Mucosa of descending colon (tissue), 3 donors: ENCODE results near the gene ATP7A. TPM values are rescaled to one million over a fixed set of nuclear protein-coding genes. Genes with fewer than 3 reads are reported as not detected.

Source experiments
- ATAC-seq: fragments of 200-7000 bp; cut with Tn5 transposase; one replicate; pipeline ENCODE4 v1.9.1; 2020; ENCODE audit warnings: mild to moderate bottlenecking, moderate library complexity
- DNase-seq, 3 donors: peaks; one replicate each; pipeline ENCODE4 v3.0.0-alpha.2; 2020
- H3K36me3 ChIP-seq: fragments of 200-600 bp; one replicate; pipeline ENCODE4 v1.8.0; 2021; ENCODE audit warnings: low read depth, mild to moderate bottlenecking
- H3K4me1 ChIP-seq: fragments of 200-600 bp; one replicate; pipeline ENCODE4 v1.8.0; 2021; ENCODE audit warnings: low read depth, mild to moderate bottlenecking
- H3K4me3 ChIP-seq: fragments of 200-600 bp; one replicate; pipeline ENCODE4 v1.8.0; 2021; ENCODE audit warnings: mild to moderate bottlenecking
- H3K9me3 ChIP-seq: fragments of 200-600 bp; one replicate; pipeline ENCODE4 v1.8.0; 2021; ENCODE audit warnings: mild to moderate bottlenecking
- intact Hi-C, 2 donors: fragments of 100-400 bp; cut with DNase I in 1 of 2; cut with micrococcal nuclease in 1 of 2; formaldehyde crosslinking; loops; one replicate each; pipeline versions ENCODE4 v1.11.0 to v1.11.1; 2022; cut with DNase I, micrococcal nuclease
- total RNA-seq, 3 donors: library from RNA; stranded (reverse); fragmentation: NEBNext Ultra II Directional in 2 of 3; extraction: Animal tissue kit (Norgen Biotek cat#: 25700) in 2 of 3; gene quantifications; one replicate each; pipeline versions ENCODE4 v1.2.1 to v1.2.4, GENCODE V29; 2021 to 2023
- TF ChIP-seq, protein P1 (sequence below): fragments of 200-600 bp; IDR thresholded peaks from one replicate; pipeline ENCODE4 v1.8.0; 2022; ENCODE audit warnings: antibody characterized with exemption, mild to moderate bottlenecking
- donor health status: DM: no; HTN: no; CAD: no; lungs with moderate emphysema.
- donor health status: DM: no; HTN: no; CAD: no.
- donor health status: DM: no; HTN: yes; CAD: no.

The ATP7A gene
- total RNA-seq, 3 donors from 2014 or later: 6.9 to 11.2 (median 9.7) TPM

DNA sequence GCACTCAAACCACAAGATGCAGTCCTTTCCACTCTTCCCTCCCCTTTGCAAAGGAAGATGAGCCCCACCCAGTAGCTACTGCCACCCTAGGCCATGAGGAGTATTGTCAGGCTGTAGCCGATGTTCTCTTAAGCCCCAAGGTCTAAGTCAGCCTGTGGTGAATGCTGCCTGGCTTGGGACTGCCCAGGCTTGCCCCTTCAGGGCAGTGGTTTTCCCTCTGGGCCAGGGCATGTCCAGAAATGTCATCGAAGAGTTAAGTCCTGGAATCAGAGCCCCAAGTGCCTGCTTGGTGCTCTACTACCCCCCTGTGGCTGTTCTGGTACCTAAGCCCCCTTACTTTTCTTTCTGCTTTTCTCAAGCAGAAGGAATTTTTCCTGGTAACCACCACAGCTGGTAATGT is 181.8 kb downstream of the ATP7A start:
- no peaks in the 10 kb centered on the region for H3K9me3 ChIP-seq
- no peaks in the 10 kb centered on the region for H3K4me1 ChIP-seq
- intact Hi-C loops: no loop called here
- H3K4me3 ChIP-seq: no peak overlapping the region
- no peaks in the 10 kb centered on the region for H3K36me3 ChIP-seq
- ATAC-seq (no peak), DNase-seq (no peak)
- TF ChIP-seq, protein P1, sequence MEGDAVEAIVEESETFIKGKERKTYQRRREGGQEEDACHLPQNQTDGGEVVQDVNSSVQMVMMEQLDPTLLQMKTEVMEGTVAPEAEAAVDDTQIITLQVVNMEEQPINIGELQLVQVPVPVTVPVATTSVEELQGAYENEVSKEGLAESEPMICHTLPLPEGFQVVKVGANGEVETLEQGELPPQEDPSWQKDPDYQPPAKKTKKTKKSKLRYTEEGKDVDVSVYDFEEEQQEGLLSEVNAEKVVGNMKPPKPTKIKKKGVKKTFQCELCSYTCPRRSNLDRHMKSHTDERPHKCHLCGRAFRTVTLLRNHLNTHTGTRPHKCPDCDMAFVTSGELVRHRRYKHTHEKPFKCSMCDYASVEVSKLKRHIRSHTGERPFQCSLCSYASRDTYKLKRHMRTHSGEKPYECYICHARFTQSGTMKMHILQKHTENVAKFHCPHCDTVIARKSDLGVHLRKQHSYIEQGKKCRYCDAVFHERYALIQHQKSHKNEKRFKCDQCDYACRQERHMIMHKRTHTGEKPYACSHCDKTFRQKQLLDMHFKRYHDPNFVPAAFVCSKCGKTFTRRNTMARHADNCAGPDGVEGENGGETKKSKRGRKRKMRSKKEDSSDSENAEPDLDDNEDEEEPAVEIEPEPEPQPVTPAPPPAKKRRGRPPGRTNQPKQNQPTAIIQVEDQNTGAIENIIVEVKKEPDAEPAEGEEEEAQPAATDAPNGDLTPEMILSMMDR: no peak

DNA sequence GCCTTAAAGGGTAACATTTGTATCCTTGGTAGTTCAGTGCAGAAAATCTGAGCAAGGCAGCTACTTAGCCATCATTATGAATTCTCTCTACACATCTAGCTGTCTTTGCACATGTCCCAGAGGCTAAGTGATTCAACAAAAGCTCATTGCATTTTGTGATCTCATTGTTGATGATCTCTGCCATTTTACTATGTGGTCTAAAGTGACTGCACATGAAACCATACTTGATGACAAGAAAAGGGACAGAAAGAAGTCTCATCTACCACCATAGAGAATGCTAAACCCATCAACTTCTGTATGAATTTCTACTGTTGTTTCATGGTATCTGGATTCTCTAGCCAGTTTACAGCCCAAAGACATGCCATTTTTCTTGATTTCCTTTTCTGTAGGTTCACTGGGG is 187.6 kb downstream of the ATP7A start:
- H3K36me3 ChIP-seq: no peaks in the 10 kb centered on the region
- H3K9me3 ChIP-seq: no peaks in the 10 kb centered on the region
- TF ChIP-seq, protein P1: no peak
- no peak overlapping the region for H3K4me3 ChIP-seq
- H3K4me1 ChIP-seq: no peaks in the 10 kb centered on the region
- intact Hi-C loops: no loop called here
- ATAC-seq: no peak
- no peak for DNase-seq

Other genes starting within 250 kb of the ATP7A start
- 100 to 1,000 TPM in 1 of 3 donors, 10 to 100 TPM in 2; 47.9 to 108 (median 64.1) TPM for gene ATRX, start 124.5 kb upstream of the ATP7A start, total RNA-seq
- gene MAGT1, start 15.3 kb upstream of the ATP7A start, total RNA-seq: 10 to 100 TPM; 36.8 to 55.3 (median 43.3) TPM
- gene COX7B, start 11.2 kb upstream of the ATP7A start, total RNA-seq: 100 to 1,000 TPM; 340 to 480 (median 472) TPM
- gene PGAM4, start 58.9 kb downstream of the ATP7A start, total RNA-seq: not detected
- gene PGK1, start 193.6 kb downstream of the ATP7A start, total RNA-seq: 100 to 1,000 TPM; 236 to 369 (median 310) TPM
- 10 to 100 TPM in 1 of 3 donors, 1 to 10 TPM in 2; 3.3 to 17.7 (median 8.5) TPM for gene TAF9B, start 229.0 kb downstream of the ATP7A start, total RNA-seq